Loucy (cell line): ENCODE data around the gene GPX7.

ENCODE experiments used
- H2AFZ ChIP-seq: fragments of 200-600 bp; sonication (generic); 2 replicates; pipeline ENCODE4 v1.6.0; 2016; ENCODE audit warnings: antibody characterized with exemption, mild to moderate bottlenecking, low read length, moderate library complexity
- H3F3A ChIP-seq: fragments of 200-600 bp; 2 replicates; pipeline ENCODE4 v1.6.0; 2016; ENCODE audit warnings: antibody characterized with exemption, low read depth, mild to moderate bottlenecking
- H3K27me3 ChIP-seq: fragments of 200-600 bp; sonication (generic); 2 replicates; pipeline ENCODE4 v1.6.1; 2014; ENCODE audit warnings: low read length, mild to moderate bottlenecking; ENCODE audit not compliant: insufficient read depth, poor library complexity, severe bottlenecking
- H3K36me3 ChIP-seq: fragments of 200-600 bp; sonication (generic); 2 replicates; pipeline ENCODE4 v1.6.1; 2016; ENCODE audit warnings: low read length; ENCODE audit not compliant: insufficient read depth
- H3K4me1 ChIP-seq: fragments of 200-600 bp; sonication (generic); 2 replicates; pipeline ENCODE4 v1.5.1; 2014; ENCODE audit warnings: low read length, mild to moderate bottlenecking; ENCODE audit not compliant: insufficient read depth, poor library complexity, severe bottlenecking
- H3K4me2 ChIP-seq: fragments of 200-600 bp; sonication (generic); 2 replicates; pipeline ENCODE4 v1.6.0; 2014; ENCODE audit warnings: antibody characterized with exemption, low read length, low read depth, mild to moderate bottlenecking; ENCODE audit not compliant: poor library complexity, severe bottlenecking
- H3K4me3 ChIP-seq: fragments of 200-600 bp; sonication (generic); 2 replicates; pipeline ENCODE4 v1.5.1; 2014; ENCODE audit warnings: low read length, mild to moderate bottlenecking, mixed read lengths; ENCODE audit not compliant: poor library complexity, severe bottlenecking
- H3K79me2 ChIP-seq: fragments of 200-600 bp; sonication (generic); 2 replicates; pipeline ENCODE4 v1.6.1; 2014; ENCODE audit warnings: low read length; ENCODE audit not compliant: insufficient read depth
- H3K9ac ChIP-seq: fragments of 200-600 bp; sonication (generic); 2 replicates; pipeline ENCODE4 v1.6.0; 2014; ENCODE audit warnings: mild to moderate bottlenecking, low read depth, low read length, moderate library complexity; ENCODE audit not compliant: poor library complexity, severe bottlenecking
- H3K9me2 ChIP-seq: fragments of 200-600 bp; sonication (generic); replicated peaks from 2 replicates; pipeline ENCODE4 v1.6.1; 2016; ENCODE audit warnings: low read depth, low read length, mixed read lengths
- H3K9me3 ChIP-seq: fragments of 200-600 bp; sonication (generic); 2 replicates; pipeline ENCODE4 v1.6.1; 2014; ENCODE audit warnings: mild to moderate bottlenecking, antibody characterized with exemption, low read length, low read depth; ENCODE audit not compliant: insufficient read depth
- H4K20me1 ChIP-seq: fragments of 200-600 bp; sonication (generic); 2 replicates; pipeline ENCODE4 v1.6.0; 2014; ENCODE audit warnings: antibody characterized with exemption, low read length, mild to moderate bottlenecking; ENCODE audit not compliant: insufficient read depth, poor library complexity, severe bottlenecking
- CTCF ChIP-seq: fragments of 200-600 bp; sonication (generic); conservative IDR thresholded peaks from 2 replicates; pipeline ENCODE4 v1.5.1; 2014; ENCODE audit warnings: mild to moderate bottlenecking, antibody characterized with exemption, low read length
- EZH2phosphoT487 ChIP-seq: fragments of 200-600 bp; IDR thresholded peaks from 2 replicates; pipeline ENCODE4 v1.6.1; 2018; ENCODE audit warnings: antibody characterized with exemption, mild to moderate bottlenecking, moderate library complexity, borderline replicate concordance

GPX7 gene

GRCh38 chr1:52641307-52641706, 39.1 kb downstream of the GPX7 start:
- Histone ChIP-seq H3K9me3 (no peaks in the 10 kb centered on the region), H3K4me2 (no peak overlapping the region), H4K20me1 (no peaks in the 10 kb centered on the region), H3F3A (peaks cover 5% of the 10 kb centered on the region; the same call in 1 of the 2 replicates), H3K9ac (no peak overlapping the region), H3K79me2 (no peaks in the 10 kb centered on the region), H3K36me3 (no peaks in the 10 kb centered on the region), H2AFZ (no peak overlapping the region), H3K4me1 (peaks cover 41% of the 10 kb centered on the region), H3K9me2 (no peaks in the 10 kb centered on the region), H3K27me3 (no peaks in the 10 kb centered on the region), H3K4me3 (no peak overlapping the region)
- TF ChIP-seq CTCF (no peak), EZH2phosphoT487 (no peak)

GRCh38 chr1:52645261-52645660, 43.1 kb downstream of the GPX7 start:
- Histone ChIP-seq H4K20me1 (no peaks in the 10 kb centered on the region), H3K79me2 (no peaks in the 10 kb centered on the region), H3K4me3 (no peak overlapping the region), H3K27me3 (no peaks in the 10 kb centered on the region), H2AFZ (no peak overlapping the region), H3K36me3 (no peaks in the 10 kb centered on the region), H3K9ac (no peak overlapping the region), H3K4me2 (no peak overlapping the region), H3F3A (no peaks in the 10 kb centered on the region), H3K9me2 (no peaks in the 10 kb centered on the region), H3K9me3 (no peaks in the 10 kb centered on the region), H3K4me1 (peaks cover 12% of the 10 kb centered on the region)
- TF ChIP-seq CTCF, result no peak
- TF ChIP-seq EZH2phosphoT487, result no peak

GRCh38 chr1:52651904-52652303, 49.7 kb downstream of the GPX7 start:
- Histone ChIP-seq H3K79me2 (no peaks in the 10 kb centered on the region), H3K9me3 (no peaks in the 10 kb centered on the region), H3K9me2 (no peaks in the 10 kb centered on the region), H2AFZ (no peak overlapping the region), H4K20me1 (no peaks in the 10 kb centered on the region), H3F3A (no peaks in the 10 kb centered on the region), H3K4me1 (no peaks in the 10 kb centered on the region), H3K9ac (no peak overlapping the region), H3K4me3 (no peak overlapping the region), H3K36me3 (no peaks in the 10 kb centered on the region), H3K27me3 (no peaks in the 10 kb centered on the region), H3K4me2 (no peak overlapping the region)
- no peak for TF ChIP-seq EZH2phosphoT487
- TF ChIP-seq CTCF, result no peak
